D721Med (cell line): Measurements from ENCODE around the gene GMEB2.

Experiments used
- DNase-seq: peaks from one replicate; pipeline ENCODE4 v3.0.0; 2011; ENCODE audit warnings: low spot score; ENCODE audit not compliant: insufficient read length
- FAIRE-seq: peaks from 2 replicates; lab custom pipeline; 2011; peaks lifted over from hg19 to GRCh38; lab: Jason Lieb, UNC
- TF ChIP-seq, protein P1 (sequence below): IDR thresholded peaks from 2 replicates; pipeline ENCODE4 v1.5.1; 2012; ENCODE audit warnings: mild to moderate bottlenecking, control low read depth; ENCODE audit not compliant: insufficient read depth; ENCODE audit errors: missing control alignments

The GMEB2 gene

DNA sequence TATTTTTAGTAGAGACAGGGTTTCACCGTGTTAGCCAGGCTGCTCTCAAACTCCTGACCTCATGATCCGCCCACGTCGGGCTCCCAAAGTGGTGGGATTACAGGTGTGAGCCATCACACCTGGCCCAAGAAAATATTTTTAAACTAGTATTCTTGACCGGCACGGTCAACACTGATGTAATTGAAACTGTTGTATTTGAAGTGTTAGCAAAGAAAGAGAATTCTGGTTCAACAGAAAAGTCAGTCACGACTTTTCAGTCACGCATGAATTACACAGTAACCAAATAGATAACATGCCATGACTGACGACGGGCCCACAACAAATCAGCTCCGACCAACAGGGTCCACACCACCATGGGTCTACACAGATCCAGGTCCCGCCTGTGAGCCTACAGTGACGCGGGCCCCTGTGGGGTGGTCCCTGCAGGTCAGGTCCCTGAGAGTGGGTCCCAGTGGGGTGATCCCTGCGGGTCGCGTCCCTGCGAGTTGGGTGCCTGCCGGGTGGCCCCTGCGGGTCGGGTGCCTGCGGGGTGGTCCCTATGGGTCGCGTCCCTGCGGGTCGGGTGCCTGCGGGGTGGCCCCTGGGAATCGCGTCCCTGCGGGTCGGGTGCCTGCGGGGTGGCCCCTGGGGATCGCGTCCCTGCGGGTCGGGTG lies 1.0 kb downstream of the GMEB2 start:
- no peak for DNase-seq
- FAIRE-seq, result no peak
- TF ChIP-seq, protein P1, sequence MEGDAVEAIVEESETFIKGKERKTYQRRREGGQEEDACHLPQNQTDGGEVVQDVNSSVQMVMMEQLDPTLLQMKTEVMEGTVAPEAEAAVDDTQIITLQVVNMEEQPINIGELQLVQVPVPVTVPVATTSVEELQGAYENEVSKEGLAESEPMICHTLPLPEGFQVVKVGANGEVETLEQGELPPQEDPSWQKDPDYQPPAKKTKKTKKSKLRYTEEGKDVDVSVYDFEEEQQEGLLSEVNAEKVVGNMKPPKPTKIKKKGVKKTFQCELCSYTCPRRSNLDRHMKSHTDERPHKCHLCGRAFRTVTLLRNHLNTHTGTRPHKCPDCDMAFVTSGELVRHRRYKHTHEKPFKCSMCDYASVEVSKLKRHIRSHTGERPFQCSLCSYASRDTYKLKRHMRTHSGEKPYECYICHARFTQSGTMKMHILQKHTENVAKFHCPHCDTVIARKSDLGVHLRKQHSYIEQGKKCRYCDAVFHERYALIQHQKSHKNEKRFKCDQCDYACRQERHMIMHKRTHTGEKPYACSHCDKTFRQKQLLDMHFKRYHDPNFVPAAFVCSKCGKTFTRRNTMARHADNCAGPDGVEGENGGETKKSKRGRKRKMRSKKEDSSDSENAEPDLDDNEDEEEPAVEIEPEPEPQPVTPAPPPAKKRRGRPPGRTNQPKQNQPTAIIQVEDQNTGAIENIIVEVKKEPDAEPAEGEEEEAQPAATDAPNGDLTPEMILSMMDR, result no peak

DNA sequence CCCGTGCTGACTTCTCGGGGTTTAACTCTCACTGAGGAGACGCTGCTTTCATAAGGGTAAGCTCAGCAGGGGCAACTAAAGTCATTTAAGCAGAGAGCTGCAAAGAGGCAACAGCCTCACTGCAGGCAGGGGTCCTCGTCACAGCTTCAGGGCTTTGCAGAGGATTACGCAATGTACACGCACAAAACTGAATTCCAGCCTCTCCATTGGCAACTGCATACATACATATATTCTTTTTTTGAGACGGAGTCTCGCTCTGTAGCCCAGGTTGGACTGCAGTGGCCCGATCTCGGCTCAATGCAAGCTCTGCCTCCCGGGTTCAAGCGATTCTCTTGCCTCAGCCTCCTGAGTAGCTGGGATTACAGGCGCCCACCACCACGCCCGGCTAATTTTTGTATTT lies 2.4 kb downstream of the GMEB2 start:
- FAIRE-seq, result no peak
- TF ChIP-seq, protein P1, result no peak
- DNase-seq, result no peak

DNA sequence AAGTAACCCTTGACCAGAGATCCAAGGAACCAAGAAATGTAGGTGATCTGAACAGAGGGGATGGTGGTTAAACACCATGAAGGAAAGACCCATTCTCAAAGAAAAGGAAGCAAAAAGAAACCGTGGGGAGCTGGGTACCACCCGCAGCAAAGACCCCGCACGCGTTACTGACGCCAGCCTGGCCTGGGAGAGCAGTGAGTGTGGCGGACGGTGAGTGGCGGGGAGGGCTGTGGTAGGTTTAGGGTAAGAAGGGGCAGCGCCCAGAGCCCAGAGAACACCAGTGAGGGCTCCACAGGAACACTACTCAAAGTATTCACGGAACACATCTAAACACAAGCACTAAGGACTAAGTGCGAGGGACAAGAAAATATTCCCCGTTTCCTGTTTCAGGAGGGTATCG lies 4.2 kb downstream of the GMEB2 start:
- FAIRE-seq (no peak), DNase-seq (no peak)
- TF ChIP-seq, protein P1, result no peak

DNA sequence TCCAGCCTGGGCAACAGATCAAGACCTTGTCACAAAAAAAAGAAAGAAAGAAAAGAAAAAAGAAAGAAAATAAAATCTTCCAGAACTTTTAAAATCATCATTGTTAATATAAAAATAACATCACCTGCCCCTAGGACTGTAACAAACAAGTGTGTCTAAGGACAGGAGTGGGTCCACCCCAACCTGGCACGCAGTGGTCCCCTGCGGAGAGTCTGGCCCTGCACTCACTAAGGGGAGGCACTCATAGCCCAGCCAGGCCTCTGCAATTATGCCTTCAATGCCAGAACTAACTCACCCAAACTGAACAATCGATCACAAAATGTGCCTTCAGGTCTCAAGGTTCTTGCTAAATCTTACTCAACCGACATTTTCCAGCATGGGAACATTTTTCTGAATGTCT lies 4.8 kb downstream of the GMEB2 start:
- no peak for DNase-seq
- FAIRE-seq, result no peak

DNA sequence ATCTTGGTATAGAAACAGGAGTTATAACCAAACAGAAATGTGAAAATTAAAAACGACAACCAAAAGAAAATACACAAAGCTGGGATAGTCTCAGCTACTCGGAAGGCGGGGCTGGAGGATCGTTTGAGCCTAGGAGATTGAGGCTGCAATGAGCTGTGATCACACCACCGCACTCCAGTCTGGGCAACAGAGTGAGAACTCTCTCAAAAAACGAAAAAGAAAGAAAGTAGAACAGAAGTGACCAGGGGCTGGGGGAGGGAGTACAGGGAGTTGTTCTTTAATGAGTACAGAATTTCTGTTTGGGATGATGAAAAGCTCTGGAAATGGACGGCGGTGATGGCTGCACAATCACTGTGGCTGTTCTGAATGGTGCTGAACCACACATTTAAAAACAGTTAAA lies 5.9 kb downstream of the GMEB2 start:
- TF ChIP-seq, protein P1, result no peak
- DNase-seq, result no peak
- FAIRE-seq, result no peak

More for the DNA sequence above, 4.8 kb downstream of the GMEB2 start:
- TF ChIP-seq, protein P1, result no peak

DNA sequence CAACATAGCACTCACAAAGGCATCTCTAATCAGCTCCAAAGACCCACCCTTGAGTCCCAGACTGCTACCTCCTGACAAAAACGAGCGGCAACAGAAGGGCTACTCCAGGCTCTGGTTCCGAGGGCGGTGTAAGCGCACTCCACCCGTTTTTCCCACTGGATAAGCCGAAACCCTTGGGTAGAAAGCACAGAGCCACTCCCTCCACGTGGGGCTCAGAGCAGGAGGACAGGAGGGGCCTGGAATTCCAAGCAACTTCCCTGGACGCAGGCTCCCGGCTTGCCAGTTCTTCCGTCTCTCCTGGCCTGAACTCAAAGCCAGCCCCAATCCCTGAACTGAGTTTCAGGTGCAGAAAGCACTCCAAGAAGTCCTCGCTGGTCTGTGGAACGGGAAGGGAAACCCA lies 7.4 kb downstream of the GMEB2 start:
- TF ChIP-seq, protein P1, result no peak
- DNase-seq (no peak), FAIRE-seq (no peak)

DNA sequence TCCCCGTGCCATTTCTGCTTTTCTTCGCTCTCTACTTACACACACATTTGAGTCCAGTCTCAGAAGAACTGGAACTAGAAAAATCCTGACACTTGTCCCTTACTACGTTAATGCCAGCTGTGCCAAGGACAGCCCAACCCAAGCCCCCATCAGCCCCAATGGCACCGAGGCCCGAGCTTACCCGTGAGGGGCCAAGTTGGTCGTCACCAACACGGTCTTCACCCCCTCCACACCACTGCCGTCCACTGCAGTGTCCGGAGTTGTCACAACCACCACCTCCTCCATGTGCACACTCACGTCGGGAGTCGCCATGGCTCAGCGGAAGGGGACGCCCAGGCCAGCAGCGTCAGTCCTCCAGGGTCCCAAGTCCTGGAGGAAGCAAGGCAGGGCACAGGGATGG lies 7.8 kb downstream of the GMEB2 start:
- TF ChIP-seq, protein P1, result no peak
- DNase-seq (no peak), FAIRE-seq (no peak)
